GM18858 (cell line): ENCODE data around the gene ZNF423.

Source experiments
- ATAC-seq: cut with Tn5 transposase; IDR thresholded peaks from one replicate; pipeline ENCODE4 v1.9.1; 2021; ENCODE audit not compliant: unreplicated experiment

ZNF423 gene

DNA sequence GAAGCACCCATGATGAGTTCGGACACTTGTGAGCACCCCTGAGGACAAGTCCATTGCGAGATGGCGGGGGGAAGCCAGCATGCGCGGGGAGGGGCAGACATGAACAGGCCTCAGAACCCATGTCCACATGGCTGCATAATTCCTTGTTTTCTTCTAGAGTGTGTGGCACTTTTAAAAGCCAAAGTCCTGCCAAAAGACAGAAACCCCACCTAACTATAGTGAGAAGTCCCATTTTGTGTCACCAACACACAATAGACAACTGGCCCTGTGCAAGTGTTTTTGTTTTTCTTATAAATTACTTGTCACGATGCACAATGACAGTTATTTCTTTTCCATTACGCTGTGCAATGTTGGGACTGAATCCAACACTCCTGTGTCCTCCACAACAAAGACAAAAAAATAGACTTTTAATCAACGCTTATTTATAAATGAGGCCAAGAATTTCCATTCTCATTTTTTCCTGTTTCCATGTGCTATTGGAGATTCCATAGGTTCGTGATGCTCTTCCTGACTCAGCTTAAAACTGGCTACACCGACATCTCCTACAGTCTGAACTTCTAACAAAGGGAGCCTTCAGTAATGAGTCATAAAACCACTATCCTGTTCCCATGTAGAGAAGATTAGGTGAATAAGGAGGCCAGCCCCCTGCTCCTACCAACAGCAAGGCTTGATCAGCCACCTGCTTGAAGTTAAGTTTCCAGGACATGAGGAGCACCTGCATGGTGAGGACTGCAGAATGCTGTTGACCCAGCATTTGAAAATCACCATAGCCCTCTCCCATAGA lies 98.9 kb downstream of the ZNF423 start:
- no peak for ATAC-seq

DNA sequence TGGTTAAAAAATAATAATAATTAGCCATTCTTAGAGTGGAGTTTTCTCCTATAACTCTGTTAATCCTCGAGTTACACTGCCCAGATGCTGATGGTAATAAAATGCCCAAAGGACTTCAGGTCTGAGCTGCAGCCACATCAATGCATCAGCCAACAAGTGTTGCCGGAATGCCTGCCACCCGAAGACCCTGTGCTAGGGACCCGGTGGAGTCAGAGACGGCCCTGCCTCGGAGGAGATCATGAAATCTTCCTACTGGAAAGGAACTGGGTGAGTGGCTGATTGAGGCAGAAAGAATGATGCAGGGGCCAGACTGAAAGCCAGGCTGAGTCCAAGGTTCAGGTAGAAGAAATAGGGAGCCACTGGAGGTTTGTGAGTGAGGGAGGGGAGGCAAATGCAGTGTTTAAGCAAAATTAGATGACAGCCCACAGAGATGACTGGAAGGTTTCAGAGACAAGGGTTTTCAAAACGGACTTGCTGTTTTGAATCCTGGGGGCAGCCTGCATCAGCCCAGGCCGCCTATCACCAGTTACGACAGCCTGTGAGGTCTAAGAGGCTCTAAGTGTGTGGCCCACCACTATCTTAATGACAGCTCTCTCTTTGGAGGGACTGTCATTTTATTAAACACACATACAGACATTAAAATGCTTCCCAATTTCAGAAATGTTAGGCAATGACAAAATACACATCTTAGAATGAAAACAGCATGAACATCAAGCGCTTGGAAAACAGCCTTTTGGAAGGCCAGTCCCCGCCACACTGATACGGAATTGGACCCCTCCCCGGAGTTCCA lies 100.0 kb downstream of the ZNF423 start:
- ATAC-seq, result no peak

DNA sequence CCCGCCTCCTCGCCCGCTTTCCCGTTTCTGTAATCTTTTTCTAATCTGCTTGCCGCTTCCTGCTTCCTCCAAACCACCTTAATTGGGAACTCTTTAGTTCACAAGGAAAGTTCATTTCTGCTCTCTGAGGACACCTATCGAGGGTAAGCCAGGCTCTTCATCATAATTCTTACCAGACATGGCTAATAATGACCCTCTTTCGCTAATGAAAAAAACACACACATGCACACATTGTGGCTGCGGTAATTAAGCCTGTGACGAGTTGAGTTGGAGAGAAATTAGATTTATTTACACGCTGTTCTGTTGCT lies 100.6 kb downstream of the ZNF423 start:
- no peak for ATAC-seq

DNA sequence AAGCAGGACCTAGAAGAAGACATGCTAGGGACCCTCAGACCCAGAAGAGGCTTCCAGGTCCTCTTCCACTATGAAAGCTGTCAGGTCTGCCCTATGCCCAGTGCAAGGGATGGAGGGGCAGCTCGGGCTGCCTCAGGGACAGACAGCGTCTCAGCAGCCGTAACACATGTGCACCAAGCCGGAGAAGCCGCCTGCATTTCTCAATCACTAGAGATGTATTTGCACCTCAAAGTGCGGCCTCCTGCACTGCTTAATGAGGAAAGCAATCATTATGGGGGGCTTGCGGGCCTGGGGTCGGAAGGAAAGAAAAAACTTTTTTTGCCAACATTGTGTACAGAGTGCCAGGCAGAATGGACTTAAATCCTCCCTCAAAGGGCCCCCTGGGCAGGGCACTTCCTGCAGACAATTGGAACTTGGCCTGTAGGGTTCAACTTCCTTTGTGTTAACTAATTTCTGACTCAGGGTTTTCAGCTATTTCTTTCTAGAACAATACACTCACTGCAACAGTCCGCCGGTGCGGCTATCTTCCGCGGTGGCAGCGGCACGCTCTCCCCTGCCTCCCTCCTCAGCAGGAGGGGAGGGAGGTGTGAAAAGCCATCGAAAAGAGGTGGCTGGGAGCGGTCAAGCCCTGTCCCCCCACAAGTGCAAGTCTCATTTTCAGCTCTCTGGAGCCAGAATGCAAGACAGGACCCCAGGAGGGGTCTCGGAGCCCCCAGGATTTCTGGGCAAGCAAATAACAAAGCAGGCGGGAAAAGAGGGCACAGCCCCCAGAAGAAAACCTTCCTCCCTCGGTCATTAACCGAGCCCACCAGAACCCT lies 101.2 kb downstream of the ZNF423 start:
- no peak for ATAC-seq

DNA sequence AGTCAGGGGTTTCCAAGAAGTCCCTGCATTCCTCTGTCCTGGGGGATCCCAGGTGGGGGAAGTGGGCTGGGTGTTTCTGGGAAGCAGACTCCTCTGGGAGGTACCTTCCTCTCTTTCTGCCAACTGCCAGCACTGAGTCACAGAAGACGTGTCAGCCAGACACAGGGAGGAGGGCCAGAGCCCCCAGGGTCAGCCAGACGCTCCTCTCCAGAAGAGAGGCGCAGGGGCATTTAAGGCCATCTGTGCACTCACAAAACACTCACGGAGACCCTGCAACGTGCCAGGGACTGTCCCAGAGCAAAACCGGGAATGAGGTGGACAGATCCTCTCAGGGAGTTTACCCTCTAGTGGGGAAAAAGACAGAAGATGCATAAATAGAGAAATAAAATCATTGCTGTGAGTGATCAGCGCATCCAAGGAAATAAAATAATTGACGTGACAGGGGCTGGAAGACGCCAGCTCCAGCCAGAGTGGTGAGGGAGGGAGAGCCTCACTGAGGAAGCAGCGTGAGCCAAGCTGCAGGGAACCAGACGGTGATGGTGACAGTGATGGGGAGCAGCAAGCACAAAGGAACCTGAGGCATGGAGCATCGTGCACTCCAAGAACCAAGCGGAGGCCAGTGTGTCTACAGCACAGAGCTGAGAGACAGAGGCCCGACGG lies 105.4 kb downstream of the ZNF423 start:
- no peak for ATAC-seq

DNA sequence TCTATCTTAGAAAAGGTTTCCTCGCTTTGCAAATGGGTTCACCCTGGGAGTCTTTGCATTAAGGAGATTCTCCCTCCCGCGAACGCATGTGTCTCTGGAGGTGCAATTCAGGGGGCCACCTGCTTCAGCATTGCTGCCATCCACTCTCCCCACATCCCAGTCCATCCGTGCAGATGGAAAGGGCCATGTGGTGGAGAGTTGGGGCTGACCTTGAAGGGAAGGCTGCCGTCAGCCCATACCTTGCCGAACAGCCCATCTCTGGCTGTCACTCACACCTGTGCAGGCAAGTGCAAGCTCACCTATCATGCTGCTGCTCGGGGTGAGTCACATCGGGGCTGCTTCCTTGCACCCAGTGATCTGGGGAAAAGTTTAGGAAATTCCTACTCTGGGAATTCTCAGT lies 106.1 kb downstream of the ZNF423 start:
- no peak for ATAC-seq

DNA sequence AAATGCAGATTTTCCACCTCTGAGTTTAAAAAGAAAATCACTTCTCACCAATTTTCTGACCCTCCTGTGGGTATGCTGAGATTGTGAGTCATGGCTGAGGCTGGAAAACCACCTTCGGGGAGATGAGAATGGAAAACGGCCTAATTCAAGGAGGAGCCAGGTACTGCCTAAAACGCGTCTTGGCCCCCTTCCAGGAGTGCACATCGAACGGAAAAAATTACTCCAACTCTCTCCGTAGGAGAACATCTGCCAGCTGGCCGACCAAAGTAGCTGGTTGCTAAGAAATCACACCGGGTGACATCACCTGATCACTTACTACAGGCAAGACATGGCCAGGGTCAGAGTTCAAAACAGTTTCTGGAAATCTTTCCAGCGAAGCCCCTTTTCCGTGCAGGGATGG lies 107.6 kb downstream of the ZNF423 start:
- no peak for ATAC-seq

DNA sequence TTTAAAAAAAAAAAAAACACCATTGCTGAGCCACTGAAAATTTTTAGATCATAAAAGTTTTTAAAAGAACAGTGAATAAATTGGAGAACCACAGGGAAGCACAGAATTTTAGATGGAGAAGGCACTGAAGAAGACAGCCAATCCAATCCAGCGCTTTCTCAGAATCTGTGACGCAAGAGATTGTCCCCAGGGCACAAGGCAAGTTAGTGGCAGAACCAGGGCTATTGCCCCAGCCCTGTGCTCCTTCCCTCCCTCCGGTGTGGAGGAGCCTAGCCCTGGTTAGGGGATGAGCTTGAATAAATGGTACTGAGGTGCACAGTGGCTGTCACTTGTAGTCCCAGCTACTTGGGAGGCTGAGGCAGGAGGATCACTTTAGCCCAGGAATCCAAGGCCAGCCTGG lies 108.3 kb downstream of the ZNF423 start:
- no peak for ATAC-seq

DNA sequence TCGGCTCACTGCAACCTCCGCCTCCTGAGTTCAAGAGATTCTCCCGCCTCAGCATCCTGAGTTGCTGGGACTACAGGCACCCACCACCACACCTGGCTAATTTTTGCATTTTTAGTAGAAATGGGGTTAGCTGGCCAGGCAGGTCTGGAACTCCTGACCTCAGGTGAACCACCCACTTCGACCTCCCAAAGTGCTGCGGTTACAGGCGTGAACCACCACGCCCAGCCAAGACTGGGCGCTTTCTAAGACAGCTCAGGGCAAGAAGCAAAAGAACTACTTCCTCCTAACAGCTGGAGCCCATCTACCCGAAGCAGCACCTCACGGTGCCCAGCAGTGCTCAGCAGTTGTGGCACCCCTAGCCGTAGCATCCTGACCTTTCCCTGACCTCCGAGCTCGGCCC lies 109.4 kb downstream of the ZNF423 start:
- ATAC-seq, result no peak

DNA sequence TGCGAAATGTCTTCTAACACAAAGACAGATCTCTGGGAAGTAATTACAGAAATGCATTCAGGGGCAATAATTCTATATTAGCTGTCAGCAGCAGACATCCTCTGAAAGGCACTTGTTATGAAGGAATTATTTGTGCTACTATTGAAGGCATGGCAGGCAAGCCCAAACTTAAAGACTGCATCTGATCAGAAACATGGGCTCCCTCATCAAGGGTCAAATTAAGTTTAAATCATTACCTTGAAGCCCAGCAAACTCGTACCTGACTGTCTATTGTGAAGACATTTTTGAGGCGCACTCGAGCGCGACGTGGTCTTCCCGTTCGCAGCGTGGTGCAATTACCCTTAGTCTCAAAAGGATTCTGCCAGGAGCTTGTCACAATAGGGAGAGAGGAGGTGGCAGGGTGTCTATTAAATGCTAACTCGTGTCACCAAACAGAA lies 110.6 kb downstream of the ZNF423 start:
- no peak for ATAC-seq

DNA sequence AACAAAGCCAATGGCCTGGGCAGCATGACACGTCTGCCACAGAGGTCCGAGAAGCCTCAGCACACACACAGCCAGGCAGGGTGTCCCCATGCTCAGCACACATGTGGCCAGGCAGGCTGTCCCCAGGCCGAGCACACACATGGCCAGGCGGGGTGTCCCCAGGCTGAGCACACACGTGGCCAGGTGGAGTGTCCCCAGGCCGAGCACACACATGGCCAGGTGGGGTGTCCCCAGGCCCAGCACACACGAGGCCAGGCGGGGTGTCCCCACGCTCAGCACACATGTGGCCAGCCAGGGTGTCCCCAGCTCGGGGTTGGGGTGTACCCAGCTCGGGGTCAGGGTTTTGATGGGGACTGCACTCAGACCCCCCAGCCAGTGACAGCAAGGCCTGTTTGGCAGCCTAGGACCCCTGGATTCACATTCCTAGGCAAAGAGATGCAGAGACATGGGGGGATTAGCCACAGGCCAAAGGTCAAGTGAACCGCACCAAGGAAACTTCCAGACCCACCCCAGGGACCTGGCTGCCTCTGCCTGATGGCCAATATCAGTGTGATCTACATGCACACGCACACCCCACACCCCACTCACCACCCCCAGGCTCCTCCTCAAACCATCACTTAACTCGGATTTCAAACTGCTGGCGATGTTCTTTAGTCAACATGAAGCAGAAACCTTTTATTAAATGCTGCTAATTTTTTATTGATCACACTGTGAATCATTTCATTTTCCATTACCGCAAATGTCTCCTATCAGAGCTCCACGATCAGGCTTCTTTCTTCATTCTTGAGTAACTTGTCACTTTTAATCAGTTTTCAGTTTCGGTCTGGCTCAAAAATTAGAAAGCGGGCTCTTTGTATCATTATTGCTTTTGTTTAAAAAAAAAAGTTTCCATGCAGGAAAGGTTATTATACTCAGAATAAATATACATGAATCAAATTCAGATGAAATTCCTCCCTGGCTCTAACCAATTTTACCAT lies 111.4 kb downstream of the ZNF423 start:
- no peak for ATAC-seq

DNA sequence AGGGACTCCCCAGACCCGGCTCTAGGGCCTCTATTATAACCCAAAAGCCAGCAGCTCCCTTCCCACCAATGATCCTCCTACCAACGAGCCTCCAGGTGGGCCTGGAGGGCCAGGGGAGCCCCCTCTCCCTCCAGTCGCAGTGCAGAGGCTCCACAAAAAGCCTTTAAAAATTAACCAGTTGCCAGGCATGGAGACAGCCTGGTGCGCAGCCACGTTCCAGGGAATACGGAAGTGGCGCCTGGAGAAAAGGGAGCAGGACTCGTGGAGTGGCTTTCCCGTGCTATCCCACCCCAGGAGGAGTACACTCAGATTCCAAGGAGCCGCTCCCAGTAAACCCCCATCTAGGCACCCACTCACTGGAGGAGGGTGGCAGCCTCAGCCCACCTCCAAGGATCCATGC lies 112.3 kb downstream of the ZNF423 start:
- no peak for ATAC-seq

DNA sequence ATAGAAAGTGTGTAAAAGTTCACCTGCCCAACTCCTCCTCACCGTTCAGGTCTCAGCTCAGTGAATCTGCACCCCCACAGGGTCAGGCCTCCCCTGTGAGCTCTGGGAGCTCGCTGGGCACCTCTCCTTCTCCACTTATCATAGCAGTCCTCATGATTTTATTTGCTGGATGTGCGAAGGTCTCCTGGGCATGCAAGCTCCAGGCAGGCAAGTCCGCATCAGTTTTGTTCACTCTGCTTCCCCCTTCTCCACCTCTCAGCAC lies 112.8 kb downstream of the ZNF423 start:
- ATAC-seq, result no peak

DNA sequence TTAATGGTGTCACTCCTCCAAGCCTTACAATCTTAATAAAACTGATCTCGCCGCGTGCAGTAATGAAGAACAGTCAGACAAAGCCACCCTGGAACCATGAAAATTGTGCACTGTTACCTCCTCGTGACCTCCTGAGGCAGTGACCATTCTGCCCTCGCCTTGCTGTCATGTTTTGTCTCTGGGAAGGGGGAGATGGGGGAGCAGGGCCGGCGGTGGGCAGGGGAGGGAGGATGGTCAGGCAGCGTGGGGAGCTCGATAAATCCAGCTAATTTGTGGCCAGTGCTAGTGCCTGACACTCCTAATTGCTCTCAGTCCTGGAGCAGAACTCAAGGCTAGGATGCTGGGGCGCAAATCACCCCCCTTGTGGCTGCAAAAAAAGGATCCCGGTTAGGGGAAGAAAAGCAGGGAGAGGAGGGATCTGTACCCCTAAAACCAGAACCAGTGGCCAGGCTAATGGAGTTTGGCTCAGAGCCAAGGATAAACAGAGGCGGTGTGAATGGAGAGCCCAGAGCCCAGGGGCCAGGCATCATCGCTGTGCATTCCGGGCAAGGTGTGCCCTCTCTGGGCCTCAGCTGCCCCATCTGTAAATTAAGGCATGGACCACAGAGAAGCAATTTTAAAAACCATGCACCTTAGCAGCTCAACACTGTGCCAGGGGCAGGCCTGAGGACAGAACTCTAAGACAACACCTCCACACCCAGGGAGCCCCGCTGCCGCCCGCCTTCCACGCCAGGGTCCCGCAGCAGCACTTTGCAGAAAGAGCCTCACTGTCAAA lies 113.3 kb downstream of the ZNF423 start:
- no peak for ATAC-seq

DNA sequence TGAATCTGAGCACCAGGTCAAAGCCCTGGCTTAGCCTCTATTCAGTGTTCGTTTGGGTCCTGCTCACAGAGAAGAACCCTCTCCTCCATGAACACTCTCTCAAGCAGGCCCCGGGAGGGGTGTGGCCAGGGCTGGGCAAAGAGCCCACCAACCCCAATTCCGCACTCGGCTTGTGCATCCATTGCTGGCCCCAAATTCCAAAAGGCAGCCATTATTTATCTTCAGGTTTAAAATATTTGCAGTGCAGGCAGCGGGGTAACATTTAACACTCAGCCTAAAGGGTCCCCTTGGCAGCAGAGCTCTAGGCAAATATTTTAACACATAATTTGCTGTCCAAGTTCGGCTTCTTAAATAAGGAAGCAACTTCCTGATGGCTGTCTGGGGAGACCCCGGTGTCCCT lies 115.7 kb downstream of the ZNF423 start:
- no peak for ATAC-seq

DNA sequence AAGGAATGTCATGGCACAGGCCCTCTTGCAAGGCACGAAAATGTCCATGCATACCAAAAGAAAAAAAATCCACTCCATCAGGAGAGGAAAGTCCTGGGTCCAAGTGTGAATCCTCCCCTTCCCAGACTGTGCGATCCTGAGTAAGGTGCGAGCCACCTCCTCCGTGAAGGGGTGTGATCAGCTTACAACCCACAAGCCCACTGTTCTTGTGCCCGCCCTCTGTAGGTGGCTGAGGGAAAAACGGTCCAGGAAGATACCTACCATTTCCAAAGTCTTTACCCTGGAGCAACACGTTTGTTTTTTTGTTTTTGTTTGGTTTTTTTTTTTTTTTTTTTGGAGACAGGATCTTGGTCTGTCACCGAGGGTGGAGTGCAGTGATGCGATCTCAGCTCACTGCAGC lies 116.5 kb downstream of the ZNF423 start:
- no peak for ATAC-seq

DNA sequence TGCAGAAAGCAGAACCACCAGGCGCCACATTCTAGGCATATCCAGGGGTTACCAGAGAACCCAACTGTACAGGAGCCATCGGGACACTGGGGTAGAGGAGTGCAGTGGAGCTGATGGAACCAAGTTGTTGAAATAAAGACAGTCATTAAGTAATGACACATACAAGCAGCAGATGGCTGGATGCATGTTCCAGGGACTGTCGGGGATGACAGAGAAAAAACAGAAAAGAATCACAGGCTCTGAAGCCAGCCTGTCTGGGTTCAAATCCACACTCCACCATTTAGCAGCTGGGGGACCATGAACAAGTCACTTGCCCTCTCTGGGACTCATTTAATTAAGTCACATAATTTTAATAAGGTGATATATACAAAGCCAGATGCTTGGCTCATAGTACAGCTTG lies 117.1 kb downstream of the ZNF423 start:
- no peak for ATAC-seq

DNA sequence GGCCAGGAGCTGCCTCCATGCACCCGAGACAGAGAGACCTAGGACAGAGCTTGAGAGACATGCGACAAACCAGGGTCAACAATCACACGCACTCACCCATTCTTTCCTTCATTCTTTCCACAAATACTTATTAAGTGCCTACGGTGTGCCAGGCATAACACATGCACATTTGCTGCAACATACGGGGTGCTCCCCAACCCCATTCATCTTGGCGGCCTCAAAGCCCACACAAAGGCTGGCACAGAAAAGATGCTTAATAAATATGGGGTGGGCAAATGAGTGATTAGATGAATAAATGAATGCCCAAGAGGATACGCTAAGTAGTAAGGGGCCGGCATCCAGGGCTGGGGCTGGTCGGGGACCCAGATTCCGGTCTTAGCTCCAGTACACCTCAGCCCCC lies 117.9 kb downstream of the ZNF423 start:
- no peak for ATAC-seq

DNA sequence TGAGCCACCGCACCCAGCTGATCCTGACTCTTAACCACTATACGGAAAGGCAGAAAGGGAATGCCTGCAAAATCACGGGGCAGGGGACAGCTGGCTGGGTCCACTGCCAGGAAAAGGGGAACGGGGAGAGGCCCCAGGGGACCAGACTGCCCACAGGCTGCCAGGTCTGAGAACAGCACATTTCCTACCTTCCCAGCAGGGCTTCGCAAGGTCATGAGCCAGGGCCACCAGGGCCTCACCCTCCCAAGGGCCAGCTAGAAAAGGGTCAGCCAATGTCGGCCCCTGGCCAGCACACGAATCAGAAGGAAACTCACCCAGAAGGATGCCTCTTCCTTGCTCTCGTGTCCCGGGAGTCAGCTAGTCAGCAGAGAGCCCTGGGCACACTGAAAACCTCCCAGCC lies 118.4 kb downstream of the ZNF423 start:
- ATAC-seq, result no peak

DNA sequence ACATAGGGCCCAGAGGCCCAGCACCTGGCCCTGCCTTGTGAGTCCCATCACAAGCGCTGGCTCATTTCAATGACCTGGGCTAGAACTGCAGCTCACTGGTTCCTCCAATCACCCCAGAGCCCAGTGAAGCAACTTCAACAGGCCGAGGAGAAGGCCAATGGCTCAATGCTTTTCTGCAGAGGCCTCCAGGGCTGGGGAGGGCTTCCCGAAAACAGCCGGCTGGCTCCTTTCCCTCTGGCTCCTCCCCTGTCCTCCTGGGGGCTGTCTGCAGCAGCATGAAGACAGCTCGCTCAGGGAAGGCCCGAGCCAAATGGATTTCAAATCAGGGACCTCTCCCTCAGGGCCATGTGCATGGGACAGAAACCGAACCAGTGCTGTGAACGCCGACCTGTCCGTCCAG lies 121.6 kb downstream of the ZNF423 start:
- ATAC-seq, result no peak
